GM12891 (cell line): ENCODE results near the gene ZSCAN26.

Experiments
- POLR2A ChIP-seq: IDR thresholded peaks from 2 replicates; pipeline ENCODE4 v1.6.1; 2011; ENCODE audit warnings: low read depth, low read length, control low read depth
- POLR2AphosphoS5 ChIP-seq: IDR thresholded peaks from 2 replicates; pipeline ENCODE4 v1.6.1; 2011; ENCODE audit warnings: low read depth, low read length, control low read depth
- POU2F2 ChIP-seq: IDR thresholded peaks from 2 replicates; pipeline ENCODE4 v1.6.1; 2011; ENCODE audit warnings: low read depth, mild to moderate bottlenecking, control low read depth, low read length, moderate library complexity
- TAF1 ChIP-seq: IDR thresholded peaks from 2 replicates; pipeline ENCODE4 v1.6.1; 2011; ENCODE audit warnings: low read depth, low read length, control low read depth

DNA sequence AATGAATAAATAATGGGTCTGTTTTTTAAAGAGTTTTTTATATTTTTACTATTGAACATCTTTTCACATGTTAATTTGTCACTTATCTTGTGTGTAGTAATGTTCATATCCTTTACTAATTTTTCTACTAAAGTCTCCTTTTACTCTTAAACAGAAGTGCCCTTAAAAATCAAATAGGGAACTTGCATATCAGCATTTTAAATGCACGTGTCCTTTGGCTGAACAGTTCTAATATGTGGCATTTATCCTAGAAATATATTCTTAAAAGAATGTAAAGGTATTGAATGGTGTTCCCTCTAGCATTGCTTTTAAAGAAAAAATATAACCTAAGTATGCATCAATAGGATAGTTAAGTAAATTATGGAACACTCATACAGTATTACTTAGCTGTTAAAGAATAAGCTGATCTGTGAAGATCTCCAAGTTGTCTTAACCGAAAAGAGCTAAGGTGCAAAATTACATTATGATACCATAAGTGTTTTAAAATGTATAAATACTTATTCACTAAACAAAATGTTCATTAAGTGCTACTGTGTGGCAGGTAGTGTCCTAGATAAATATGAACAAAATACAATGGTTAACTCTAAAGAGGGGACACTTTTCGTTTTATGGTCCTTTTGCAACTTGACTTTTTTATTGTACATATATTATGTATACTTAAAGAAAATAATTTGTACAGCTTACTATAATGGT is 13.8 kb downstream of the ZSCAN26 start:
- TF ChIP-seq POLR2AphosphoS5: no peak
- no peak for TF ChIP-seq POLR2A
- no peak for TF ChIP-seq TAF1
- TF ChIP-seq POU2F2: no peak
